MG63 (cell line): ENCODE measurements around the gene RSPRY1. TPM values are rescaled to one million over a fixed set of nuclear protein-coding genes. Genes with fewer than 3 reads are reported as not detected.
"Not testable (repeated sequence)": the region's sequence is repeated elsewhere in the genome, so short reads cannot be mapped to it uniquely, and the experiment has no call there.

ENCODE experiments used
- DNase-seq: peaks from one replicate; pipeline ENCODE4 v3.0.0-alpha.2; 2020
- H3K27me3 ChIP-seq: fragments of 250-450 bp; sonication (Bioruptor Pico); 2 replicates; pipeline ENCODE4 v1.5.1; 2020; ENCODE audit warnings: mild to moderate bottlenecking, moderate library complexity
- H3K36me3 ChIP-seq: fragments of 250-450 bp; sonication (Bioruptor Pico); 2 replicates; pipeline ENCODE4 v1.5.1; 2020; ENCODE audit warnings: mild to moderate bottlenecking, moderate library complexity
- H3K4me3 ChIP-seq: fragments of 250-450 bp; sonication (Bioruptor Pico); 2 replicates; pipeline ENCODE4 v1.5.1; 2020; ENCODE audit warnings: mild to moderate bottlenecking, moderate library complexity
- H3K9me3 ChIP-seq: fragments of 250-450 bp; sonication (Bioruptor Pico); 2 replicates; pipeline ENCODE4 v1.5.1; 2020; ENCODE audit warnings: mild to moderate bottlenecking, moderate library complexity
- total RNA-seq: library from RNA; depleted of rRNA; stranded (reverse); fragments of >200 nt; shearing (Covaris generic); gene quantifications from 2 replicates; pipeline ENCODE4 v1.2.3, GENCODE V29; 2014; ENCODE audit warnings: low replicate concordance

RSPRY1 gene
- total RNA-seq, 1 experiment from 2014 or later = 72.1 TPM

GRCh38 chr16:57266531-57267260, 80.6 kb downstream of the RSPRY1 start:
- DNase-seq = no peak
- Histone ChIP-seq H3K4me3 (no peak overlapping the region), H3K9me3 (no peaks in the 10 kb centered on the region), H3K27me3 (no peaks in the 10 kb centered on the region), H3K36me3 (no peaks in the 10 kb centered on the region)

GRCh38 chr16:57267343-57267742, 81.2 kb downstream of the RSPRY1 start:
- H3K4me3 ChIP-seq, DNase-seq, H3K9me3 ChIP-seq, H3K36me3 ChIP-seq, H3K27me3 ChIP-seq: not testable (repeated sequence)

- no peak for DNase-seq
- Histone ChIP-seq H3K4me3 (no peak overlapping the region), H3K9me3 (no peaks in the 10 kb centered on the region), H3K27me3 (no peaks in the 10 kb centered on the region), H3K36me3 (no peaks in the 10 kb centered on the region)
Observed at GRCh38 chr16:57268804-57269800, 83.0 kb downstream of the RSPRY1 start.

GRCh38 chr16:57270221-57271062, 84.3 kb downstream of the RSPRY1 start:
- Histone ChIP-seq H3K27me3 (no peaks in the 10 kb centered on the region), H3K36me3 (no peaks in the 10 kb centered on the region), H3K9me3 (no peaks in the 10 kb centered on the region), H3K4me3 (no peak overlapping the region)
- DNase-seq = no peak

GRCh38 chr16:57271063-57271345, 84.9 kb downstream of the RSPRY1 start:
- Histone ChIP-seq H3K9me3 (no peaks in the 10 kb centered on the region), H3K4me3 (no peak overlapping the region), H3K36me3 (no peaks in the 10 kb centered on the region), H3K27me3 (no peaks in the 10 kb centered on the region)
- no peak for DNase-seq

GRCh38 chr16:57271867-57272495, 85.9 kb downstream of the RSPRY1 start:
- Histone ChIP-seq H3K4me3 (no peak overlapping the region), H3K9me3 (no peaks in the 10 kb centered on the region), H3K27me3 (no peaks in the 10 kb centered on the region), H3K36me3 (no peaks in the 10 kb centered on the region)
- DNase-seq = no peak

- DNase-seq = no peak
- Histone ChIP-seq H3K4me3 (no peak overlapping the region), H3K27me3 (no peaks in the 10 kb centered on the region), H3K9me3 (no peaks in the 10 kb centered on the region), H3K36me3 (no peaks in the 10 kb centered on the region)
Observed at GRCh38 chr16:57273359-57273758, 87.2 kb downstream of the RSPRY1 start.

- H3K9me3 ChIP-seq = no peaks in the 10 kb centered on the region
- no peaks in the 10 kb centered on the region for H3K36me3 ChIP-seq
- H3K27me3 ChIP-seq = no peaks in the 10 kb centered on the region
- DNase-seq = no peak
- H3K4me3 ChIP-seq = no peak overlapping the region
Observed at GRCh38 chr16:57273826-57274225, 87.7 kb downstream of the RSPRY1 start.

GRCh38 chr16:57275946-57276345, 89.8 kb downstream of the RSPRY1 start:
- not testable (repeated sequence) for H3K36me3 ChIP-seq, H3K9me3 ChIP-seq, DNase-seq, H3K27me3 ChIP-seq, H3K4me3 ChIP-seq

- Histone ChIP-seq H3K27me3 (no peaks in the 10 kb centered on the region), H3K36me3 (no peaks in the 10 kb centered on the region), H3K4me3 (no peak overlapping the region), H3K9me3 (no peaks in the 10 kb centered on the region)
- no peak for DNase-seq
Observed at GRCh38 chr16:57276596-57276995, 90.5 kb downstream of the RSPRY1 start.

- DNase-seq = peak; percentile 58
- H3K36me3 ChIP-seq = no peaks in the 10 kb centered on the region
- H3K27me3 ChIP-seq = no peaks in the 10 kb centered on the region; the same call in 1 of the 2 replicates
- no peaks in the 10 kb centered on the region for H3K9me3 ChIP-seq
- H3K4me3 ChIP-seq = no peak overlapping the region
Observed at GRCh38 chr16:57277586-57277985, 91.5 kb downstream of the RSPRY1 start.

- H3K36me3 ChIP-seq = no peaks in the 10 kb centered on the region
Observed at GRCh38 chr16:57278494-57278893, 92.4 kb downstream of the RSPRY1 start.

GRCh38 chr16:57279780-57280638, 93.9 kb downstream of the RSPRY1 start:
- Histone ChIP-seq H3K4me3 (no peak overlapping the region), H3K36me3 (no peaks in the 10 kb centered on the region), H3K27me3 (peaks cover 2% of the 10 kb centered on the region), H3K9me3 (no peaks in the 10 kb centered on the region)
- no peak for DNase-seq

More at GRCh38 chr16:57278494-57278893, 92.4 kb downstream of the RSPRY1 start:
- no peak for DNase-seq
- no peaks in the 10 kb centered on the region for H3K9me3 ChIP-seq
- no peaks in the 10 kb centered on the region; the same call in 1 of the 2 replicates for H3K27me3 ChIP-seq
- no peak overlapping the region for H3K4me3 ChIP-seq

GRCh38 chr16:57281791-57282190, 95.7 kb downstream of the RSPRY1 start:
- Histone ChIP-seq H3K27me3 (peaks cover 3% of the 10 kb centered on the region), H3K4me3 (no peak overlapping the region), H3K9me3 (no peaks in the 10 kb centered on the region), H3K36me3 (no peaks in the 10 kb centered on the region)
- no peak for DNase-seq

GRCh38 chr16:57282510-57283213, 96.5 kb downstream of the RSPRY1 start:
- peaks cover 3% of the 10 kb centered on the region for H3K27me3 ChIP-seq
- no peak for DNase-seq

More at GRCh38 chr16:57282510-57283213, 96.5 kb downstream of the RSPRY1 start:
- Histone ChIP-seq H3K4me3 (no peak overlapping the region), H3K36me3 (no peaks in the 10 kb centered on the region), H3K9me3 (no peaks in the 10 kb centered on the region)
